Measurements from ENCODE around the gene JDP2.

DNA sequence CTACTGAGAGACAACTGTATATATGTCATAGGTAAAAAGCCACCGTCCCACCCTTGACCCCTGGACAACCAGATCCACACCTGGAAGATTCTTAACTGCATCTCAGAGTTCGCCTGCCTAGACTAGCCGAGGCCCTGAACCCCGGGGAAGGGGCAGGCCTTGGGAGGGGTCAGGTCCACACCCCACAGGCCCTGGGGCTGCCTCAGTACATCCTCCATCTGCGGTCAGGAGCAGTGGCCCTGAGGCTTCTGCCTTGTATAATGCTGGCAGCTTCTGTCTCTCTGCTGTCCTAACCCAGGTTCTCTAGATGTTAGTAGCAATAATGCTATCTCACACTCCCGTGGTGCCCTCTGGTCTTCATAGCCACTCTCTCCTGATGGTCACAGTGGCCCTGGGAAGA lies 36.8 kb downstream of the JDP2 start:
- TF ChIP-seq, protein P1, sequence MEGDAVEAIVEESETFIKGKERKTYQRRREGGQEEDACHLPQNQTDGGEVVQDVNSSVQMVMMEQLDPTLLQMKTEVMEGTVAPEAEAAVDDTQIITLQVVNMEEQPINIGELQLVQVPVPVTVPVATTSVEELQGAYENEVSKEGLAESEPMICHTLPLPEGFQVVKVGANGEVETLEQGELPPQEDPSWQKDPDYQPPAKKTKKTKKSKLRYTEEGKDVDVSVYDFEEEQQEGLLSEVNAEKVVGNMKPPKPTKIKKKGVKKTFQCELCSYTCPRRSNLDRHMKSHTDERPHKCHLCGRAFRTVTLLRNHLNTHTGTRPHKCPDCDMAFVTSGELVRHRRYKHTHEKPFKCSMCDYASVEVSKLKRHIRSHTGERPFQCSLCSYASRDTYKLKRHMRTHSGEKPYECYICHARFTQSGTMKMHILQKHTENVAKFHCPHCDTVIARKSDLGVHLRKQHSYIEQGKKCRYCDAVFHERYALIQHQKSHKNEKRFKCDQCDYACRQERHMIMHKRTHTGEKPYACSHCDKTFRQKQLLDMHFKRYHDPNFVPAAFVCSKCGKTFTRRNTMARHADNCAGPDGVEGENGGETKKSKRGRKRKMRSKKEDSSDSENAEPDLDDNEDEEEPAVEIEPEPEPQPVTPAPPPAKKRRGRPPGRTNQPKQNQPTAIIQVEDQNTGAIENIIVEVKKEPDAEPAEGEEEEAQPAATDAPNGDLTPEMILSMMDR (IDR thresholded peaks at IDR 0.05) = no peak
- no peak for TF ChIP-seq EP300 (IDR thresholded peaks at IDR 0.05)
